ENCODE data around the gene DNAJC4.

Gene DNAJC4

DNA sequence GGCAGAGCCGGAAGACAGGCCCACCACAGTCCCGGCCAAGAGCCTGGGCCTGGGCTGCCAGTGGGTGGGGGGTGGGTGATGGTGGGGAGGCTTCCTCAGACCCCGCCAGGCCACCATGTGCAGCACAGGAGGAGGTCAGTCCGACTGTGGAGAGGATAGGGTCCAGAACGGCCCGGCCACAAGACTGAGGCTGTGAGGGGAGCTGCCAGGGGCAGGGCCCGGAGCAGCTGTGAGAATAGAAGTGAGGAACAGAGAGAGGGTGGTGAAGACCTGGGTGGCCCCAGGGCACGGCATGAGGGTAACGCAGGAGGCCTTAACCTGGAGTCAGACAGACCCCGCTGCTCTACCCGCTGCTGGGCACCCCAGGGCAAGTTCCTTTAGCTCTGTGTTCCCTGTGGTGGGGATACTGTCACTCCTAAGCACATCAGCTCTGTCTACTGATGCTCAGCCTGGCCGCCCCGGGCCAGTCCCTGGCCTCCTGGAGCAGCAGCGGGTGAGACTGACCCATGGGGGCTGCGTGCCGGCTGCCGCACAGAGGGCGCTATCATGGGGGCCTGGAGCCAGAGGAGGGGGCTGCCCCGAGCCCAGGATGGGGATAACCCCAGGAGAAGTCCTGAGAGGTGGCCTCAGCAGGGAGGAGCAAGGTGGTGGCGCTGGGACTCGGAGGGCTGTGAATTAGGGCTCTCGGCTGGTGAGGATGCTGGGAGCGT is 22.1 kb upstream of the DNAJC4 start:
- DNase-seq (ENCODE audit: low read depth in 1 of 2, low spot score in 1 of 2) = no peak

DNA sequence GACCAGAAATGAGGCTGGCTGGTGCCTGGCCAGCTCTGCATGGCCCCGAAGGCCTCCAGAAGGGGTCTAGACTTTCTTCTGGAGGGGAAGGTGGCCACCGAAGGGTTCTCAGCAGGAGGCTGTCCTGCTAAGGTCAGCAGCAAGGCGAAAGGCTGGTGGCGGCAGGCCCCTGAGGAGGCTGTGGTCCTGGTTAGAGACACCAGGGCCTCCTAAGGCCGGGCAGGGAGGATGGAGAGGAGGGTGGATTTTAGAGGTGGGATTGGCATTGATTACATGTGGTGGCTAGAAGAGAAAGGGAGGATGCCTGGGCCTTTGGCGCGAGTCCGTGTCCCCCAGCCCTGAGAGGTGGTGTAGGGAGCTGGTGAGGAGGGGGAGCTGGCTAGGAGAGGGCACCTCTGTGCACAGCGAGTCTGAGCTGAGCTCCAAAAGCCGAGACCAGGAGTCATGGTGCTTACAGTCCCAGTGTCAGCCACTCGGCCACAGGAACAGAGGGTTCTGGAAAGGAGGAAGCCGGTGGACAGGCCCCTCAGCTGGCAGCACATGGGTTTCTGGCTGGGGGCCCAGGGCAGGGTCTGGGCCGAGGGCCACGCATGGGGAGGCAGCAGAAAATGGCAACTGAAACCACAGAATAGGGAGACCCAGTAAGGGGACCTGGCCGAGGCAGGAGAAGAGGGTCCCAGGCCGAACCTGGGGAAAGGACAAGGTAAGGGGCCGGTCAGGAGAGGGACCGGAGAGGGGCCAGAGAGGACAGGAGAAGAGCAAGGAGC is 21.4 kb upstream of the DNAJC4 start:
- DNase-seq (ENCODE audit: low read depth in 1 of 2, low spot score in 1 of 2) = no peak

DNA sequence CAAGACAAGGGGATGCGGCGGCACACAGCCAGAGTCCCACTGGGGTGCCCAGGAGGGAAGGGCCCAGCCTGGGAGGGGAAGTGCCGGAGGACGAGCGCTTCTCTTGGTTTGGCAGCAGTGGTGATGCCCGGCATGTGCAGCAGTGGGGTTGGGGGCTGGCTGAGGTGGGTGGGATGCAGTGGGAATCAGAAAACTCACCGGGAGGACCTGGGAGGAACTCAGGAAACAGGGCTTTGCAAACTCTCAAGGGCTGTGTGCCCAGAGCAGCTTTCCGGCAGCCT is 20.8 kb upstream of the DNAJC4 start:
- no peak for DNase-seq (ENCODE audit: low read depth in 1 of 2, low spot score in 1 of 2)

DNA sequence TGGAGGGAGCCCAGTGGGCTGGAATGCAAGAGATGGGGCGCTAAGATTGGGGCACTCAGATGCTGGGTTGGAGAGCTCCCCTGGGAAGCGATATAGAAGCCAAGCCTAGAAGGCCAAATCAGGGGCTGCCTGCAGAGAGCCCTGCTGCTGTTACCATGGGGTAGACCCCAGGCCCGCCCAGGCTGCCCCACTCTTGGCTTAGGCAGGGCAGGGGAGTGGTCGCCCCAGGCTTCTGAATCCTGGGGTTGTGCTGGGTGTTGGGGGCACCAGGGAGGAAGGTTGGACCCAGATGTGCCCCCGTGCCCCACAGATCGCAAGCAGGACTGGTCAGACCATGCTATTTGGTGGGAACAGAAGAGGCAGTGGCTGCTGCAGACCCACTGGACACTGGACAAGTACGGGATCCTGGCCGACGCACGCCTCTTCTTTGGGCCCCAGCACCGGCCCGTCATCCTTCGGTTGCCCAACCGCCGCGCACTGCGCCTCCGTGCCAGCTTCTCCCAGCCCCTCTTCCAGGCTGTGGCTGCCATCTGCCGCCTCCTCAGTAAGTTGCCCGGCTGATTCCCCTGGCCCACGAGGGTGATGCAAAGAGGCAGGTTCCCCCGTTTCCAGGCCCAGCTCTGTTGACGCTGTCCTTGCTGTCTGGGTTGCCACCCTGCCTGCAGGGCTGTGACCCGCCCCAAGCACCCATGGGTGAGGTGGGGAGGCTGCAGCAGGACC is 19.9 kb upstream of the DNAJC4 start:
- DNase-seq (ENCODE audit: low read depth in 1 of 2, low spot score in 1 of 2) = no peak

- DNase-seq (ENCODE audit: low read depth in 1 of 2, low spot score in 1 of 2) = no peak
These were observed 19.0 kb upstream of the DNAJC4 start for GRCh38 chr11:64211181-64211872.

DNA sequence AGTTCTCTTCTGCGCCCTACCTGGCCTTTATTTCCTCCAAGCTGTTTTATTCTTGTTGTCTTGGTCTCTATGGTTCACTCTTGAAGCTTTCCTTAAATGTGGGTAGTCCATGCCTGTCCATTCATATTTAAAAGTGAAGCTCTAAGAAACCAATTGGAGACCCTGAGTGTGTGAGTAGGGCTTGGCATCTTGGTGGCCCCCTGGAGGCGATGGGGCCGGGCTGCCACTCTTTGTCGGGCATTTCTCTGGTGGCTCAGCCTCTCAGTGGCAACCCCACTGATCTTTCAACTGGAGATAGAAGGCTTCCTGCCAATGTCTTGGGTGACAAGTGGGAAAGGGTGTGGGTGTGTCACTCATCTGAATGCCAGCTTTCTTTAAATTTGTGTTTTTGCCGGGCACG is 13.5 kb upstream of the DNAJC4 start:
- no peak for DNase-seq (ENCODE audit: low read depth in 1 of 2, low spot score in 1 of 2)

DNA sequence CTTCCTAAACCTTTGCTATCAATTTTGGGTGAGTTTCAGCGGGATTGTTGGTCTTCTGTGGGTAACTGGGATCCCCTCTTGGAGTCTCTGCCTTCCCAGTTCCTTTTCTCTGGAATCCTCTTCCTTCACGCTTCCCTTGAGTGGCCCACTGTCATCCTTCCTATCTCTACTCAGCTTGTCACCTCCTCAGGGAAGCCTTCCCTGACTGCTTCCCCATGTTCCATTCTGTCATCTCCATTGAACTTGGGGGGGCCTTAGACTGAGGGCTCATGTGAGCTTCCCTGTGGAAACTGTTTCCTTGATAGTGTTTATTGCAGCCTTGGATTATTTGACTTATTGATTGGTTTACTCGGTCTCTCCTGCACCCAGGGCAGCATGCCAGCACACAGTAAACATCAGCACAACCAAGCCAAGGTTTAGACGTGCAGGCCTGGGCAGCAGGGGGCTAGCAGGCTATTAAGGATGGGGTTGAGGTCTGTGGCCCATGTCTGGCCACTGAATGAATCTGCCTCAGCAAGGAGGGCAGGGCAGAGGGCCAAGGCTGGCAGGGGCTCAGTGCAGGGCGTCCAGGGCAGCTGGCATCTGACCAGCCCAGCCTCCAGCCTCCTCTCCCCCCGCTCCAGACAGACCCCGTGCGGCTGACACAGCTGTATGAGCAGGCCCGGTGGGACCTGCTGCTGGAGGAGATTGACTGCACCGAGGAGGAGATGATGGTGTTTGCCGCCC is 11.6 kb upstream of the DNAJC4 start:
- DNase-seq (ENCODE audit: low read depth in 1 of 2, low spot score in 1 of 2) = no peak

DNA sequence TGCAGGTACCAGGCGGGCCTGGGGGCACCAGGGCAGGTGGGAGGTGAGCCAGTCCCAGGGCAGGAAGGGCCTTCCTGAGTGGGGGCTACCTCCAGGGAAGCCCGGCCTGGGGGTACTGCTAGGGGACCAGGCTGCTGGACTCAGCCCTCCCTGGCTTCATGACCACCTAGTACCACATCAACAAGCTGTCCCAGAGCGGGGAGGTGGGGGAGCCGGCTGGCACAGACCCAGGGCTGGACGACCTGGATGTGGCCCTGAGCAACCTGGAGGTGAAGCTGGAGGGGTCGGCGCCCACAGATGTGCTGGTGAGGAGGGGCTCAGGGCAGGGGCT is 11.0 kb upstream of the DNAJC4 start:
- DNase-seq (ENCODE audit: low read depth in 1 of 2, low spot score in 1 of 2) = no peak

DNA sequence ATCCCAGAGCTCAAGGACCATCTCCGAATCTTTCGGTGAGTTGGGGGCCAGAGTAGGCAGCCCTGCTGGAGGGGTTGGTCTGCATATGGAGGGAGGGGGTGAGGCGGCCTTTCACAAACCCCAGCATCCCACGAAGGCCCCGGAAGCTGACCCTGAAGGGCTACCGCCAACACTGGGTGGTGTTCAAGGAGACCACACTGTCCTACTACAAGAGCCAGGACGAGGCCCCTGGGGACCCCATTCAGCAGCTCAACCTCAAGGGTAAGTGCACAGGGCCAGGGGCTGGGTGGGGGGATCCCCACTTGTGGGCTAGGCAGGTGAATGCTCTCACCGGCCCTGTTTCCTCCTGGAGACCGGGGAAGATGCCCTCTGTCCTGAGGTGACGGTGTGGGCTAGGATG is 10.6 kb upstream of the DNAJC4 start:
- no peak for DNase-seq (ENCODE audit: low read depth in 1 of 2, low spot score in 1 of 2)

GRCh38 chr11:64220271-64220670 is 10.1 kb upstream of the DNAJC4 start:
- DNase-seq (ENCODE audit: low read depth in 1 of 2, low spot score in 1 of 2) = no peak

GRCh38 chr11:64220798-64221197 is 9.6 kb upstream of the DNAJC4 start:
- DNase-seq (ENCODE audit: low read depth in 1 of 2, low spot score in 1 of 2) = no peak

DNA sequence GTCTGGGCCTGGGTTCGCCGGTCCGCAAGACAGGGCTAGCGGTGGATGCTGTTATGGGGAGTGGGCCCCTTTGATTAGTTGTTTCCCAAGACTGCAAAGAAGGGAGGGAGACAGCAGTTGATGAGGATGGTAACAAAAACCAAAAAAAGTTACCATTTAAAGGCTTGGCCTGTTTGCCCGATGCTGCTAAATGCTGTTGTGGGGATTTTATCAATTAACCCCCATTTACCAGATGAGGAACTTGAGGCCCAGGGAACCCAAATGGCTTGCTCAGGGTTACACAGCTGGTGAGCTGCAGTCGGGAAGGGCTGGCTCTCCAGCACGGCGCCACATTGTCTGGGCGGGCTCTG is 7.7 kb upstream of the DNAJC4 start:
- no peak for DNase-seq (ENCODE audit: low read depth in 1 of 2, low spot score in 1 of 2)

- DNase-seq (ENCODE audit: low read depth in 1 of 2, low spot score in 1 of 2) = no peak
These were observed 7.2 kb upstream of the DNAJC4 start for GRCh38 chr11:64223001-64223651.

- DNase-seq (ENCODE audit: low read depth in 1 of 2, low spot score in 1 of 2) = no peak
These were observed 6.0 kb upstream of the DNAJC4 start for GRCh38 chr11:64224151-64224890.

DNA sequence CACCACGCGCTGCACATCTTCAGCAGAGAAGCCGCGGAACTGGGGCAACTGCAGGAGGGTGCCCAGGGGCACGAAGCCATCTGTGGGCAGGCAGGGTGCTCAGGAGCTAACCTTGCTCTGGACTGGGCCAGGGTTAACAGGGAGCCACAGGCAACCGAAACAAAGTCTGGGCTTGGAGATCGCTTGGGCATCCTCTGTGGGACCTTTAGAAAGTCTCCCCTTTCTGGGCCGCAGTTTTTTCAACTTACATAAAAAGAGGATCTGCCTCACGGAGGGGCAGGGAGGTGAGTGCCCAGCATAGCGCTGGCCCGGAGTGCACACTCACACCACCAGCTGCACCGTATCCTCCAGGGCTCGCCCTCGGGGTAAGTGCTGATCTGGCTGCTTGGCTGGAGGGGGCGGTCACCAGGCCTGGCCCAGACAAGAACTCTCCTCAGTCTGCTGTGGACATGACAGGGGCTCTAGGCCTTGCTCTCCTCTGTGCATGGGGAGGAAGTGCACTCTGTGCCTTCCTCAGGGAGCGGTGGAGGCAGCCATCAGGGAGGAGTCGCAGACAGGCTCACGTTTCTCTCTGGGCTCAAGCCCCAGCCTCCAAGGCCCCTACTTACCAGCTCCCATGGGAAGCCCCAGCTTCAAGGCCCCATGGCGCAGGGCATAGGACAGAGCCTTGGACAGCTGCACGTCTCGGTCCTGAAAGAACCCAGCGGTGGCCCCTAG is 5.3 kb upstream of the DNAJC4 start:
- DNase-seq (ENCODE audit: low read depth in 1 of 2, low spot score in 1 of 2) = no peak

GRCh38 chr11:64225608-64226506 is 4.5 kb upstream of the DNAJC4 start, which contains the start of the genes NUDT22 and TRPT1:
Gene NUDT22 (plus strand): TSS chr11:64226274. CDS start chr11:64226653, 379 bp downstream.
Gene TRPT1 (minus strand): TSS chr11:64226186. CDS start chr11:64225860, 326 bp downstream.
- peak; percentile 84 to 90 for DNase-seq (ENCODE audit: low read depth in 1 of 2, low spot score in 1 of 2)

DNA sequence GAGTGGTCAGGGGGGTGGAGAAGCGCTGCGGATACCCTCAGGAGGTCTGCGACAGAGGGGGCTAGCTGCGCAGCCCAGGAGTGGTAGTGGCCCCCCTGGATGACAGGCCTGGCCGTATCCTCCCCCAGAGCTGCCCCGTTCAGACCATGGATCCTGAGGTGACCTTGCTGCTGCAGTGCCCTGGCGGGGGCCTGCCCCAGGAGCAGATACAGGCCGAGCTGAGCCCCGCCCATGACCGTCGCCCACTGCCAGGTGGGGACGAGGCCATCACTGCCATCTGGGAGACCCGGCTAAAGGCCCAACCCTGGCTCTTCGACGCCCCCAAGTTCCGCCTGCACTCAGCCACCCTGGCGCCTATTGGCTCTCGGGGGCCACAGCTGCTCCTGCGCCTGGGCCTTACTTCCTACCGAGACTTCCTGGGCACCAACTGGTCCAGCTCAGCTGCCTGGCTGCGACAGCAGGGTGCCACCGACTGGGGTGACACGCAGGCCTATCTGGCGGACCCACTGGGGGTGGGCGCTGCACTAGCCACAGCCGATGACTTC is 3.8 kb upstream of the DNAJC4 start:
- DNase-seq (ENCODE audit: low read depth in 1 of 2, low spot score in 1 of 2) = peak; percentile 15 to 27

- no peak for DNase-seq (ENCODE audit: low read depth in 1 of 2, low spot score in 1 of 2)
These were observed 2.9 kb upstream of the DNAJC4 start for GRCh38 chr11:64227405-64227956.
